NB4 (cell line): Measurements from ENCODE around the gene NTN3.

Experiments
- CTCF ChIP-seq: IDR thresholded peaks from one replicate; pipeline ENCODE4 v1.5.1; 2012; ENCODE audit warnings: low read depth, low read length
- MAX ChIP-seq: IDR thresholded peaks from 2 replicates; pipeline ENCODE4 v1.6.1; 2011; ENCODE audit warnings: low read depth, low read length

GRCh38 chr16:2451851-2452320 lies 19.2 kb upstream of the NTN3 start:
- TF ChIP-seq CTCF (no peak), MAX (no peak)
